Measurements from ENCODE around the gene LIPC.

The LIPC gene

DNA sequence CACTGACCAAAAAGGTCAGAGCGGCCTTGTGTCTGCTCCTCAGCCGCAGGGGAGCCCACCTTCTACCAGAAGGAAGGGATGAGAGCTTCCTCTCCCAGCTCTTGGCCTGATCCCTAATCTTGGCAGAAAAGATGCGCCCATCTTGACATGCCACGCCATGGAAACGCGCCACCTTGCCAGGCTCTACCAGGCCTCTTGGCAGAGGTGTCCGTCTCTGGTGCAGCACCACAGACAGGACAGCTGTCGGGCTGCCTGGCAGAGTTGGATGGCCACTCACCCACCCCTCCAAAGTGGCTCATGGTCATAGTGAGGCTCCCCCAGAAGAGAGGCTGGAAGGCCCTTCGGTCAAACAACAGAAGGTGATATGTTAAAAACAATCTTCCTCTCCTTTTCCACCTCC, 105.2 kb downstream of the LIPC start:
- Histone ChIP-seq H2AFZ (ENCODE audit: low read depth) (no peak overlapping the region), H3K9ac (no peak overlapping the region), H4K20me1 (ENCODE audit: insufficient read depth) (no peaks in the 10 kb centered on the region), H3K79me2 (ENCODE audit: insufficient read depth, low read depth) (no peaks in the 10 kb centered on the region), H3K36me3 (ENCODE audit: insufficient read depth) (no peaks in the 10 kb centered on the region), H3K4me2 (no peak overlapping the region), H3K27me3 (ENCODE audit: insufficient read depth, low read depth) (no peaks in the 10 kb centered on the region), H3K4me3 (IDR thresholded peaks at IDR 0.05; ENCODE audit: insufficient read depth, low read depth, low read length) (no peak overlapping the region), H3K4me1 (ENCODE audit: low read depth, poor library complexity, severe bottlenecking) (no peaks in the 10 kb centered on the region), H3K27ac (no peak overlapping the region)
- TF ChIP-seq, protein P1, sequence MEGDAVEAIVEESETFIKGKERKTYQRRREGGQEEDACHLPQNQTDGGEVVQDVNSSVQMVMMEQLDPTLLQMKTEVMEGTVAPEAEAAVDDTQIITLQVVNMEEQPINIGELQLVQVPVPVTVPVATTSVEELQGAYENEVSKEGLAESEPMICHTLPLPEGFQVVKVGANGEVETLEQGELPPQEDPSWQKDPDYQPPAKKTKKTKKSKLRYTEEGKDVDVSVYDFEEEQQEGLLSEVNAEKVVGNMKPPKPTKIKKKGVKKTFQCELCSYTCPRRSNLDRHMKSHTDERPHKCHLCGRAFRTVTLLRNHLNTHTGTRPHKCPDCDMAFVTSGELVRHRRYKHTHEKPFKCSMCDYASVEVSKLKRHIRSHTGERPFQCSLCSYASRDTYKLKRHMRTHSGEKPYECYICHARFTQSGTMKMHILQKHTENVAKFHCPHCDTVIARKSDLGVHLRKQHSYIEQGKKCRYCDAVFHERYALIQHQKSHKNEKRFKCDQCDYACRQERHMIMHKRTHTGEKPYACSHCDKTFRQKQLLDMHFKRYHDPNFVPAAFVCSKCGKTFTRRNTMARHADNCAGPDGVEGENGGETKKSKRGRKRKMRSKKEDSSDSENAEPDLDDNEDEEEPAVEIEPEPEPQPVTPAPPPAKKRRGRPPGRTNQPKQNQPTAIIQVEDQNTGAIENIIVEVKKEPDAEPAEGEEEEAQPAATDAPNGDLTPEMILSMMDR (conservative IDR thresholded peaks at IDR 0.05; ENCODE audit: low read depth, low read length): no peak

DNA sequence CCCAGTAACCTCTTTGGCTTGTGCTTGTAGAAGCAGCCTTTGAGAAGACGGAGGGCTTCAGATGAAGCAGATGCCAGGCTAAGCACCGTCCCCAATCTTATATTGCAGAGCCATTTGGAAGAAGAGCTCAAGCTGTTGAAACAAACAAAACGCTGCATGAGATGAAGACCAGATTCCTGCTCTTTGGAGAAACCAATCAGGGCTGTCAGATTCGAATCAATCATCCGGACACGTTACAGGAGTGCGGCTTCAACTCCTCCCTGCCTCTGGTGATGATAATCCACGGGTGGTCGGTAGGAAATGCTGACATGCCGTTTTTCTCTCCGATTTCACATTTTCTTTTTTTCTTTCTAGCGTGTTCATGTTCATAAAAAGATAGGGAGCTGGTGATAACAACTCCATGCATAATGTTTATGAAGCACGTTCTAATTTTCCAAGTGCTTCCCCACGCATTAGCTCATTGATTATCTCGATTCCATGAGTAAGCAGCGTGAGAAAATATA, 106.5 kb downstream of the LIPC start:
- H3K36me3 ChIP-seq (ENCODE audit: insufficient read depth): no peaks in the 10 kb centered on the region
- no peak overlapping the region for H3K27ac ChIP-seq
- no peaks in the 10 kb centered on the region; the same call in 1 of the 2 replicates for H3K27me3 ChIP-seq (ENCODE audit: insufficient read depth, low read depth)
- H3K79me2 ChIP-seq (ENCODE audit: insufficient read depth, low read depth): no peaks in the 10 kb centered on the region
- TF ChIP-seq, protein P1 (conservative IDR thresholded peaks at IDR 0.05; ENCODE audit: low read depth, low read length): no peak
- H2AFZ ChIP-seq (ENCODE audit: low read depth): no peak overlapping the region
- no peaks in the 10 kb centered on the region for H3K4me1 ChIP-seq (ENCODE audit: low read depth, poor library complexity, severe bottlenecking)
- H3K4me3 ChIP-seq (IDR thresholded peaks at IDR 0.05; ENCODE audit: insufficient read depth, low read depth, low read length): no peak overlapping the region
- no peak overlapping the region for H3K4me2 ChIP-seq
- H3K9ac ChIP-seq: no peak overlapping the region
- H4K20me1 ChIP-seq (ENCODE audit: insufficient read depth): no peaks in the 10 kb centered on the region

GRCh38 chr15:58538901-58539300, 107.1 kb downstream of the LIPC start:
- H3K36me3 ChIP-seq (ENCODE audit: insufficient read depth): no peaks in the 10 kb centered on the region
- H3K27ac ChIP-seq: no peak overlapping the region
- H3K9ac ChIP-seq: no peak overlapping the region
- H3K79me2 ChIP-seq (ENCODE audit: insufficient read depth, low read depth): no peaks in the 10 kb centered on the region
- H2AFZ ChIP-seq (ENCODE audit: low read depth): no peak overlapping the region
- H3K4me3 ChIP-seq (IDR thresholded peaks at IDR 0.05; ENCODE audit: insufficient read depth, low read depth, low read length): no peak overlapping the region
- H3K4me2 ChIP-seq: no peak overlapping the region
- no peaks in the 10 kb centered on the region for H3K4me1 ChIP-seq (ENCODE audit: low read depth, poor library complexity, severe bottlenecking)
- TF ChIP-seq, protein P1 (conservative IDR thresholded peaks at IDR 0.05; ENCODE audit: low read depth, low read length): no peak
- H4K20me1 ChIP-seq (ENCODE audit: insufficient read depth): no peaks in the 10 kb centered on the region
- H3K27me3 ChIP-seq (ENCODE audit: insufficient read depth, low read depth): no peaks in the 10 kb centered on the region; the same call in 1 of the 2 replicates

DNA sequence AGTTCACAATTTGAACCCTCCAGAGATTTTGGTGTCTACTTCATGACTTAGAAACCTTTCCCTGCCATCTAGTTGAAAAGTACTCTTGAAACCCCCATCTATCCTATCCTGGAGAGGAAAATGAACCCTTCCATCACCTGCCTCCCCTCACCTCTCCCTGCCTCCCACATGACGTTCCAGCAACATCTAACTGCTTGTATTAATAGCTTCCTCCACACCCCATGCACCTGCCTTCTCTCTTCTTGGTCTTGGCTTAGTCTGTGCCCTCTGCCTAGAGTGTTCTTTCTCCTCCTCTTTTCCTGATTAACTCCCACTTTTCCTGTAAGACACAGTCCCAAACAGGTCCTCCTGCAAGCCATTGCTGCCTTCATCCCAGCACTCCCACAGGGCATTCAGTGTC, 107.8 kb downstream of the LIPC start:
- H3K36me3 ChIP-seq (ENCODE audit: insufficient read depth): no peaks in the 10 kb centered on the region
- no peaks in the 10 kb centered on the region; the same call in 1 of the 2 replicates for H3K27me3 ChIP-seq (ENCODE audit: insufficient read depth, low read depth)
- H3K4me1 ChIP-seq (ENCODE audit: low read depth, poor library complexity, severe bottlenecking): no peaks in the 10 kb centered on the region
- no peak overlapping the region for H2AFZ ChIP-seq (ENCODE audit: low read depth)
- no peak overlapping the region for H3K27ac ChIP-seq
- TF ChIP-seq, protein P1 (conservative IDR thresholded peaks at IDR 0.05; ENCODE audit: low read depth, low read length): no peak
- H3K4me3 ChIP-seq (IDR thresholded peaks at IDR 0.05; ENCODE audit: insufficient read depth, low read depth, low read length): no peak overlapping the region
- H3K79me2 ChIP-seq (ENCODE audit: insufficient read depth, low read depth): no peaks in the 10 kb centered on the region
- H4K20me1 ChIP-seq (ENCODE audit: insufficient read depth): no peaks in the 10 kb centered on the region
- H3K9ac ChIP-seq: no peak overlapping the region
- no peak overlapping the region for H3K4me2 ChIP-seq
